CD4-positive, alpha-beta T cell treated with Interleukin-10 for 1 hour (primary cell): ENCODE measurements around the gene ZZZ3.
A peak's percentile ranks its signal among the peaks of the same experiment; 100 is the strongest.
"Not testable (repeated sequence)": the region's sequence is repeated elsewhere in the genome, so short reads cannot be mapped to it uniquely, and the experiment has no call there.

ENCODE experiments used
- DNase-seq: peaks from one replicate; pipeline ENCODE4 v3.0.0-alpha.2; 2020

Gene ZZZ3

DNA sequence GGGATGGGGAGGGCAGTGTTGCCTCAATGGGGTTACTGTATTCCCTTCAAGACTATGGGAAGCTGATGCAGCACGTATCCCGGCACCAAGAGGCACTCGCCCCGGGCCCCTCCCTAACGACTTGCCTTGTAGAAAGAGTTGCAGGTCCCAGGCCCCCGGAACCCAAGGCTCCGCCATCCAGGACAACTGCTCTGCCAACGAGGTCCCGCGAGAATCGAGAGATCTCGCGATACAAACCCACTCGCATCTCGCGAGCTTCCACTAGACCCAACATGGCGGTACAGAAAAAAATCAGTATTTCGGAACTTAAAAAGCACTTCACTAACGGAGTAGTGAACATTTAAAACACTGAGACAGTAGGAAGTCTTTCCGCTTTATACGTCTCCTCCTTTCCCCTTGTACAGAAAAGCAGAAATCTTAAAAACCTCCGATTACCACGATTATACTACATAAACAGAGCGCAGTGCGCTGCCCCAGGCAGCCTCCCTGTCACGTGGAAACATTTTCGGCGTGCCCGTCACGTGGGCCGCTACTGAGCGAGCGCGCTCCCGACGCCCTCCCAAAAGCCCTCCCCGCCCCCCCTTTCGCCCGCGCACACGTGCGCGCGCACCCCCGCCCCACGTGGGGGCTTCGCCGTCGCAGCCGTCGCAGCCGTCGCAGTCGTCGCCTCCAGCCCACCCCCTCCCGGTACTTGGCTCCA lies at the start of gene ZZZ3:
TSS of gene ZZZ3 (minus strand) at position 199 of the 700 bp plus-strand sequence. CDS start 49,304 bp downstream, outside the sequence.
- DNase-seq, result peak; percentile 96

DNA sequence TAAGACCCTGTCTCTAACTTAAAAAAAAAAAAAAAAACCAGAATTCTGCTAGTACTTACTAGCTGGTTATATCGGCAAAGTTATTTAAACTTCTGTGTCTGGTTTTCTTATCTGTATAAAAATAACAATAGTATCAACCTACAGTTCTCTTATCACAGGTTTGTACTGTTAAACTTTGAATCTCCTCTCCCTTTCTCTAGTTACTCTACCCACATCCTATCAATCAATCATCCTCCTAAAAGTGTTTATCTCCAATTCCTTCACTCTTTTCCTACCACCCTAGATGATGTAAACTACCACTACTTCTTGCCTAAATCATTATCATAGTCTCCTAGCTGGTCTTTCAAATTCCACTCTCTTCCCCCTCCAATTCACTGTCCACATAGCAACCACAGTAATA lies 49.6 kb upstream of the ZZZ3 start:
- no peak for DNase-seq

DNA sequence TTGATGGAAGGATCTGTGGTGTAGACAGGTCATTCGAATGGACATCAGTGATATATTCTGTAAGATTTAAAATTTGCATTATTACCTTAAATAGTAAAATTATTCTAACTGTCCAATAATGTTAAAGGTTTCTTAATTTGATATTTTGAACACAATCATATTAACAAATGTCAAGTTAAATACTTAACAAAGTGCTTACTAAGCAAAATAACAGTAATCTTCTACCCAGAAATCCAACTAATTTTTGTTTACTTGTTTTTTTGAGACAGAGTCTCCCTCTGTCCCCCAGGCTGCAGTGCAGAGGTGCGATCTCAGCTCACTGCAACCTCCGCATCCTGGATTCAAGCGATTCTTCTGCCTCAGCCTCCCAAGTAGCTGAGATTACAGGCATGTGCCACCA lies 43.2 kb upstream of the ZZZ3 start:
- DNase-seq, result no peak

DNA sequence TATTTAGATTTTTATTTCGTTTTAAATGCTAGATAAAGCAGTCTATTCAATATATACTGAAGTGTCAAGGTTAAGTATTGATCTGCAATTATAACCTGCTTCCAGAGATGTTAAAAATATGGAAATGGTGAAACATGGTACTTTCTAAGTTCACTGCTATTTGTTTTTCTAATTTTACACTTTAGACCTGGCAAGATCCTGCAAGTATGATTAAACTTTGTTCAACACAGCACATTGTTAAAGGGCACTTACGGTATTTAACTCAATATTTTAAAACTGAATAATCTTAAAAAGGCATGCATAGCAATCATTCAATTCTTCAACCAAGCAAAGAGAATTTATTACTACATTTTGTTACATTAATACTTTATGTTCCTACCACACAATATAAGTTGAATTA lies 35.7 kb upstream of the ZZZ3 start:
- no peak for DNase-seq

DNA sequence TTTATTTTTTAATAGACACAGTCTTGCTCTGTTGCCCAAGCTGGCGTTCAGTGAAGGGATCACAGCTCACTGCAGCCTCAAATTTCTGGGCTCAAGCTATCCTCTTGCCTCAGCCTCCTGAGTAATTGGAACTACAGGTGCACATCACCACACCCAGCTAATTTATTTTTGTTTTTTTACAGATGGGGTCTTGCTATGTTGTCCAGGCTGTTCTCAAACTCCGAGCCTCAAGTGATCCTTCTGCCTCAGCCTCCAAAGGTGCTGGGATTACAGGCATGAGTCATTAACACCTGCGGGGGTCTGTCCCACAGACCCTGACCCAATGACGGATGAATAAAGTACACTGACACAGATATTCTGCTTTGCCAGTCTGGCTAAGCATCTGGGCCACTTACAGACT lies 33.6 kb upstream of the ZZZ3 start:
- DNase-seq, result no peak

DNA sequence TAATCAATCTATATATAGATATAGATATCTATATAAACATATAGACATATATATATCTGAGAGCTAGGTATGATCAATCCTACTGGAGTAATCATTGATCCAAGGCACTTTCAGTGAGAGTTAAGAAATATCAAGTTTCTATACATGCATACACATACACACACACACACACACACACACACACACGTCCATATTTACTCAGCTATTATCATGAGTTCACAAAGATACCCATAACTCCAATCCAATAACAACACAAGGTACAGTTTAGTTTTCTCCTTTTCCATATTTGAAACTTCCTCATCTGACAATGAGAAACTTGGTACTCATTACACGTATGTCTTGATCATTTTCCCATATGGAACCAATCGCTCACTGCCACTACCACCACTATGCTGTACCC lies 27.3 kb upstream of the ZZZ3 start:
- DNase-seq, result no peak

DNA sequence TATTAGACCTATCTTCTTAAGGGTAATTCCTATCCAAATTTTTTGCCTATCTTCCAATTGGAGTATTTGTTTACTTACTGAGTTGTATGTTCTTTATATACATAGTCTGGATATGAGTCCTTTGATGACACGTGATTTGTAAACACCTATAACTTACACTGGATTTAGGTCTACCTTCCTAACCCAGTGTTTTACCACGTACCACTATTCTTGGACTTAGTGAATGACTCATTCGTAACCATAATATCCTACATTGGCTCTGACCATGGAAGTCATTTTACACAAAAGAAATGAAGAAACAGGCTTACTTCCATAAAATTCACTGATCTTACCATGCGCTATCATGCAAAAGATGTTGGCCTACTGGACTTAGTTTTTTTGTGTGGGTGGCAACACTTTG lies 23.9 kb upstream of the ZZZ3 start:
- DNase-seq, result no peak

DNA sequence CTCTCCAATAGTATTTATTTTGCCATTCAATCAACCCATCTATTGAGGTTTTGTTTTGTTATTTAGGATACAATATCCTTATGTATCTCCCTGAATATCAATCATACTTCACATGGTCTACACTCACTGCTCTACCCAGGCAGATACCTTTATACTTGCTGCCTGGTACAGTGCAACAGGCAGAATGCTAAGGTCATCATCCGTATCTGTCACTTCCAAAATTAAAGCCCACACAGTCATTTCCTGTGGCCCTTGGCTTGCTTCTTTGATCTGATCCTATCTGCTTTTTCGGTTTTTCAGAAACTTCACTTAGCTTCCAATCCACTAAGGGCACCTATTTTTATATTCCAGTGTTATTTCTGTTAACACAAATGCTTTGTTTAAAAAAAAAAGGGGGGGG lies 22.3 kb upstream of the ZZZ3 start:
- no peak for DNase-seq

DNA sequence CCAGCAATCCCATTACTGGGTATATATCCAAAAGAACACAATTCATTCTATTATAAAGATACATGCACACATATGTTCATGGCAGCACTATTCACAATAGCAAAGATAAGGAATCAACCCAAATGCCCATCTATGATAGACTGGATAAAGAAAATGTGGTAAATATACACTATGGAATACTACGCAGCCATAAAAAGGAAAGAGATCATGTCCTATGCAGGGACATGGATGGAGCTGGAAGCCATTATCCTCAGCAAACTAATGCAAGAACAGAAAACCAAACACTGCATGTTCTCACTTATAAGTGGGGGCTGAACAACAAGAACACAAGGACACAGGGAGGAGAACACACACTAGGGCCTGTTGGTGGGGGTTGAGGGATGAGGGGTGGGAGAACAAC lies 17.2 kb upstream of the ZZZ3 start:
- not testable (repeated sequence) for DNase-seq

DNA sequence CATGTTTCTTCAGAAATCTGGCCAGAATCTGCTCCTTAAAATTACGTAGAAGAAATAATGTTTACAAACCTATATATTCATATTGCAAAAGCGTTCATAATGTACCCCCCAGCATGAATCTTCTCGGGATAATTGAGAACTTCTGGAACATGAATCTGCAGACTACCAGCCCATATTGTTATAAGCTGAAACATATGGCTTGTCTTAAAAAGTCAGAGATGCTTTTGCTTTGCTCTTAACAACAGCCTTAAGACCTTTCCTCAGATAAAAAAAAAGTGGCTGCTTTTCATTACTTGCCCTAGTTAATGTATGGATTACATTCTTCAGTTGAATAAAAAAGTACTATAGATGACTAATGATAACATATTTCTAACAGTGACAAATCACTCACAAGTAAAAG lies 15.0 kb upstream of the ZZZ3 start:
- DNase-seq, result no peak

DNA sequence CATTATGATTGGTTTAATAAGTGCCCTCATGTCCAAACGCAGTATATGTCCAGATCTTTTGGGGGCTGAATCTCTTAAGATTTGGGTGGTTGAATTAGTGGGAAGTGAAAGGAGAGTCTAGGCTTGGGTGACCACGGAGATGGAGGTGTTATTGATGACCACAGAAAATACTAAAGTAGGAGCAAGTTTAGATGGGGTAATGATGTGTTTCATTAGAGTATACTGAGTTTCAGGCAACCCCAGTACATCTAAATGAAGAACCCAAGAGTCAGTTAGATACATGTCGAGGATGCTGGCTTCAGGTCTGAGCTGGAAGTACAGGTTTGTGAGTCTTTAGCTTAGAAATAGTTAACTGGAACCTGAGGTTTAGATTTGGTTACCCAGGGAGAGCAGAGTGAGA lies 6.5 kb upstream of the ZZZ3 start:
- DNase-seq, result no peak

DNA sequence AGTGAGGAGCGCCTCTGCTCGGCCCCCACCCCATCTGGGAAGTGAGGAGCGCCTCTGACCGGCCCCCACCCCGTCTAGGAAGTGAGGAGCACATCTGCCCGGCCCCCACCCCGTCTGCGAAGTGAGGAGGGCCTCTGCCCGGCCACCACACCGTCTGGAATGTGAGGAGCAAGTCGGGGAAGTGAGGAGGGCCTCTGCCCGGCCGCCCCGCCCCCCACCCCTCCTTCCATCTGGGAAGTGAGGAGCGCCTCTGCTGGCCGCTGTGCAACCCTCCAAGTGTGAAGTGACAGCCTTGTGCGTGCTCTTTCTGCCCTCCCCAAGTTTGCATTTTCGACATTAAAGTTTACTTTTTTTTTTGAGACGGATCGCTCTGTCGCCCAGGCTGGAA lies 5.1 kb upstream of the ZZZ3 start:
- peak; percentile 12 for DNase-seq

DNA sequence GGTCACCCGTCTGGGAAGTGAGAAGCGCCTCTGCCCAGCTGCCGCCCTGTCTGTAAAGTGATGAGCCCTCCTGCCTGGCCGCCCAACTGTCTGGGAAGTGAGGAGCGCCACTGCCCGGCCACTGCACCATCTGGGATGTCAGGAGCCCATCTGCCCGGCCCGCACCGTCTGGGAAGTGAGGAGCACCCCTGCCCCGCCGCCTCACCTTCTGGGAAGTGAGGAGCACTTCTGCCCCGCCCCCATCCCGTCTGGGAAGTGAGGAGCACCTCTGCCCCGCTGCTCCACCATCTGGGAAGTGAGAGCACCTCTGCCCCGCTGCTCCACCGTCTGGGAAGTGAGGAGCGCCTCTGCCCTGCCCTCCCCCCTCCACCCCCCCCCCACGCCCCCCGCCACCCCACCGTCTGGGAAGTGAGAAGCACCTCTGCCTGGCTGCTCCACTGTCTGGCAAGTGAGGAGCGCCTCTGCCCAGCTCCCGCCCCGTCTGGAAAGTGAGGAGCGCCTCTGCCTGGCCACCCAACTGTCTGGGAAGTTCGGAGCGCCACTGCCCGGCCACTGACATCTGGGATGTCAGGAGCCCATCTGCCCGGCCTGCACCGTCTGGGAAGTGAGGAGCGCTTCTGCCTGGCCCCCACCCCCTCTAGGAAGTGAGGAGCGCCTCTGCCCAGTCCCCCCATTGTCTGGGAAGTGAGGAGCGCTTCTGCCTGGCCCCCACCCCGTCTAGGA lies 4.5 kb upstream of the ZZZ3 start:
- DNase-seq, result no peak

DNA sequence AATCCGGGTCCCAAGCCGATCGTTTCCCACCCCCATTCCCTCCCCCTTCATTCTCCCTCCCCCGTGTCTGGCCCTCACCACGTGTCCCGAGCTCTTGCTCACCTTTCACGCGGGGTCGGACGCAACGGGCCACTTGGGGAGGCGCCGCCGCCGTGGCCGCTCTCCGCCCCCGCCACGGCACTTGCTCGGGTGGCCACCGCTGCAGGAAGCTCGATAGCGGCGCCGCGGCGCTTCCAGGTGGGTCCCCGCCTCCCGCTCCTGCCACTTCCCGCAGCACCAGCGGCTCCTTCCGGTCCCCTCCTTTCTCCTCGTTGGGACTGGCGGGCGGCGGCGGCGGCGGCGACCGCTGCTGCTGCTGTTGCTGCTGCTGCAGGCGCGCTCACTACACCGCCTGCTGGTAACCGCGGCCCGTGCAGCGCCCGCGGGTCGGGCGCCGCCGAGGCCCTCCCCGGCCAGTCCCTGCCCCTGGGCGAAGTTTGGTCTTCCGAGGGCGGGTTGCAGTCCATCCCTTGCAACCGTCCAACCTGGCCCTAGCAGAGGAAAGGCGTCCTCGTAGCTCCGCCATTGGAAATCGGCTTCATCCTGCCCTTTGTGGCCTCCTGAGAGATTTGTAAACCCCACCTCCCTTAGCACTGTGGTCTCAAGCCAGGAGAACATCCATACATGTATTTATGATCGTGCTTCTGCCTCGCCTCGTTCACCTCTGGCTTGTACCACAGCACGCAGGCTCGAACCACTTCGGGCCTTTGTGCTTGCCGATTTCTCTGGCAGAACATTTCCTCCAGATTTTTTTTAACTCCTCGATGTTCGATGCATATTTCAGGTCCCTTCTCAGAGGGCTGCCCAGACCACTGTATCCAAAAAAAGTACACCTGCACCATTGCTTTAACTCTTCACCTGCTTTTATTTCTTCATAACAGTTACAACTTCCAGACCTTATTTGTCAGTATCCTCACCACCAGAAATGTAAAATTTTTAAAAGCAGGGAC lies 996 bp upstream of the ZZZ3 start:
- peak; percentile 93 for DNase-seq

DNA sequence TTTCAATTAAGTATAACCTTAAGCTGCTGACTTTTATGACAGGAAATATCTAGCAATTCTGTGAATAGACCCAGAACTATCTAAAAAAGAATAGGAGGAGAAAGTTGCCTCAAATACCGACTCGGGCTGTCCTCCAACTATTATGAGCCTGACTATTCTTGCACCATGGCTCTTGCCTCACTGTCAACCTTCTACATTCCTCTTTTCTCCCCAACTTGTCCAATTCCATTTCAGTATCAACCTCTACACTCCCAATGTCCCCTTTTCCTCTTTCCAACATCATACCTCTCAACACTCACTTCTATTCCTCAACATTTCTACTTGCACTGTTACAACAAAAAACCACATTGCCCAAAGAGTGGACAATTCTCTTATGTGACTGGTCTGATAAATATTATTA lies 2.3 kb downstream of the ZZZ3 start:
- DNase-seq, result no peak

DNA sequence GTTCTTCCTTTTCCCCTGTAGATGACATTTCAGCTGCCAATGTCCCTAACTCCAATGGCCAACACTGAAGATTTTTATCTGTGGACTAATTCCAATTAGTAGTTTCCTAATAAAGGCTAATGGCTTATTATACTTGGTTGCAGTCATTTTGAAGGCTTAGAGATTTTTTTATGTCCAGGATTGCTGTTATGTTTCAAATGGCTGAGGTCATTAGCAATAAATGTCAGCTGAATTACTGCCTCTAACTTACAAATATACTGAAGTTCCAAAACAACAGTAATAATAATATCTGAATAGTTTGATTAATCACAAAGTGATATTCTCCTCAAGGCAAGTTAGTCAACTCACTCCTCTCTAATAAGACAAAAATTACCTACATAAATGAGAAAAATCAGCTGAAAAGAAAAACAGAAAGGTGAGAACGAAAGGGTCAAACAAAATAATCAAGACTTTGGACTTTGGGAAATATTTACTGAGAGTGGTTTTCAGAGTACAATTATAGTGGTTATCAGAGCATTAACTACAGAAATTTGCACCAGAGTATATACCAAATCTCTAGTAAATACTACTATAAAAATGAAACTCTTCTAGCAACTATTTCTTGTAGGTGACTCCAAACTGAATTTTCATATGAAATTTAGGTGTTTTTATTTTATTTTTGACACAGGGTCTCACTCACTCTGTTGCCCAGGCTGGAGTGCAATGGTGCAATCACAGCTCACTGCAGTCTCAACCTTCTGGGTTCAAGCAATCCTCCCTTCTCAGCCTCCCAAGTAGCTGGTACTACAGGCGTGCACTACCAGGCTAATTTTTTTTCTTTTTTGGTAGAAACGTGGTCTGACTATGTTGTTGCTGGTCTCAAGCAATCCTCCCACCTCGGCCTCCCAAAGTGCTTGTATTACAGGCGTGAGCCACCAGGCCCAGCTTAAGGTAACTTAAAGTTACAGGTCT lies 3.5 kb downstream of the ZZZ3 start:
- DNase-seq, result no peak

DNA sequence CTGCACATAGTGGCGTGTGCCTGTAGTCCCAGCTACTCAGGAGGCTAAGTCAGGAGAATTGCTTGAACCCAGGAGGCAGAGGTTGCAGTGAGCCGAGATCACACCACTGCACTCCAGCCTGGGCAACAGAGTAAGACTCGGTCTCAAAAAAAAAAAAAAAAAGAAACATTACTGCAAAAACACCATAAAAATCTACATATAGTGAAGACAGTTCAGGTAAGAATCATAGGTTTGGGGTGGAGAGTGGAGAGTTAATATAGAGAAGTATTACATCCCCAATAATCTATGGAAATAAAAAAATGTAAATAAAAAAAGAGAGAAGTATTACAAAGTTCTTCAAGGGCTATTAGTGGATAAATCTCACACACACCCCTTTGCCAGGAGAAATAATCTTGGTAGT lies 7.7 kb downstream of the ZZZ3 start:
- DNase-seq, result not testable (repeated sequence)

DNA sequence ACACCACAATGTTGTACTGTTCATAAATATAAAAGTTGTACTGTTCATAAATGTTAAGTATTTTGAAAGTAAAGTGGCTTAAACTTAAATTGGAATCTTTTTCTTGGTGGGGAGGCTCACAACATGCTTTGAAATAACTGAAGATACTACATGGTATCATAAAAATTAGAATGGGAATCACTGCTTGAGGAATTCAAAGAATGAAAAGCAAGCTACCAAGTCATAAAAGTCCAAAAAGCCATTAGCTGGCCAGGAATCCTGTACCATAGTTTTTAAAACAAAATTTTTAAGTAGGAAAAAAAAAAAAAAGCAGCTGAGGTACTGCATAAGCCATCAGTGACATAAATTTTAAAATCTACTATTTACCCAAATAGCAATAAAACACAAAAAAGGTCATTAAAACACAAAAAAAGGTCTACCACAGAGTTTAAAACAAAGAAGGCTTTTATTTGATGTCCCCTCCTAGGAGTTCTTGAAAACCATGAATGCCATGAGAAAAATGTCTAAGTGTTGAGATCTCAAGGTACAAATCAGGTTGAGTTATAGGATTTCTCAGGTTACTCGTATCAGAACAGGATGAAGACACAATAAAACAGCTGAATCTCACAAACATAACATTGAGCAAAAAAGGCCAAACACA lies 8.6 kb downstream of the ZZZ3 start:
- no peak for DNase-seq

DNA sequence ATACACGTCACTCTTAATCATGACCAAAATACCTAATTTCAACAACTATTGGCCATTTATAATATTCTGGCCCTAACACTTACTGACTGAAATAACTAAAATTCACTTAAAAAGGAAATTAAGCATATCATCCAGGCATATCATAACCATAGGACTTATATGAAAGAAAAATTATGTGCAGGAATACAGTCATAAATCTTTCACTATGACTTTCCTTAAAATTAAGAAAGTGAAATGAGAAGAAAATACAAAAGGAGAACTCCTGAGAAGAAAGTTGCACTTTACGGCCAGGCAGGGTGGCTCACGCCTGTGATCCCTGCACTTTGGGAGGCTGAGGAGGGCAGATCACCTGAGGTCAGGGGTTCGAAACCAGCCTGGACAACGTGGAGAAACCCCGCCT lies 9.4 kb downstream of the ZZZ3 start:
- DNase-seq, result no peak

DNA sequence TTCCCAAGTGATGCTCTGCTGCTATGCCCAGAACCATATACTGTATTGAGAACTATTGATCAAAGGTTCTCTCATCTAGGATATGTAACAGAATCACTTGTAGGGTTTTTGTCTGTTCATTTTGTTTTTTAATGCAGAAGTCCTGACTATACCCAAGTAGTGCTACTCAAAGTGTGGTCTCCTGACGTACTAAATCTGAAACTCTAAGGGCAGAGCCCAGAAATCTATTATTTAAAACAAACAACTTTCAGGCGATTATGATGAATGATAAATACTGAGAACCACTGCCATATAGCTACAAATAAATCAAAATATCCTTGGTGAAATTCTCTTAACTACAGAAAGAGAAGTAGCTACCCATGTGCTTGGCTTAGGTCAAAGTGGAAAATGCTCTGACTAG lies 10.1 kb downstream of the ZZZ3 start:
- no peak for DNase-seq

DNA sequence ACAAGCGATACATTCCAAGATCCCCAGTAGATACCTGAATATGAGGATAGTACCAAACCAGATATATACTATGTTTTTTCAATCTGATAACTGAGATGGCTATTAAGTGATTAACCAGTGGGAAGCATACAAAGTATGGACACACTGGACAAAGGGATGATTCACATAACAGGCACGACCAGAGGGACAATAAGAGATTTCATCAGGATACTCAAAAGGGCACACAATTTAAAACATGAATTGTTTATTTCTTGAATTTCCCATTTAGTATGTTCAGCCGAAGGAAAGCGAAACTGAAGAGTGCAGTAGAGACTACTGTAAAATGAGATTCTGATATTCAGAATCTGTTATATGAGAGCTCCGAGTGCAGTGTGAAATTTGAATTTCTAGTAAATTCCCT lies 10.6 kb downstream of the ZZZ3 start:
- no peak for DNase-seq

DNA sequence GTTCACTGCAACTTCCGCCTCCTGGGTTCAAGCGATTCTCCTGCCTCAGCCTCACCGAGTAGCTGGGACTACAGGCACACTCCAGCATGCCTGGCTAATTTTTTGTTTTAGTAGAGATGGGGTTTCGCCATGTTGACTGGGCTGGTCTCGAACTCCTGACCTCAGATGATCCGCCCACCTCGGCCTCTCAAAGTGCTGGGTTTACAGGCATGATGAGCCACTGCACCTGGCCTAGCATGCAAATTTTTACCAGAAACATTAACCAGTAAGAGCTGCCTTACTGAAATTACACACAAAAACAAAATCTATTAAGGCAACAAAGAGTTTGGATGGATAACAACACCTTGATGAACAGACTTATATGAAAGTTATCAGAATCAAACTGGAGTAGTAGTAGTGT lies 12.1 kb downstream of the ZZZ3 start:
- DNase-seq, result no peak
